Thyroid gland (tissue), 4 donors: Measurements from ENCODE around the gene NPPC. TPM values are rescaled to one million over a fixed set of nuclear protein-coding genes. Genes with fewer than 3 reads are reported as not detected.

Experiments
- DNase-seq, 2 donors: peaks; one replicate each; pipeline ENCODE4 v3.0.0-alpha.2; 2019
- H3K27ac ChIP-seq, 3 donors: fragments of 200-600 bp; sonication (generic); 1 replicate in 2 of 3; 2 replicates in 1 of 3; pipeline ENCODE4 v1.5.1; 2016 to 2019; ENCODE audit warnings: mild to moderate bottlenecking in 1 of 3, moderate library complexity in 1 of 3
- H3K27me3 ChIP-seq: fragments of 200-600 bp; sonication (generic); one replicate; pipeline ENCODE4 v1.5.1; 2019
- H3K36me3 ChIP-seq, 2 donors: fragments of 200-600 bp; sonication (generic); one replicate each; pipeline ENCODE4 v1.5.1; 2016 to 2019
- H3K4me1 ChIP-seq, 2 donors: fragments of 200-600 bp; sonication (generic); one replicate each; pipeline ENCODE4 v1.5.1; 2017 to 2019
- H3K4me3 ChIP-seq, 3 donors: fragments of 200-600 bp; sonication (generic); replicated peaks in 1 of 3; 1 replicate in 2 of 3; 2 replicates in 1 of 3; pipeline ENCODE4 v1.5.1; 2016; ENCODE audit warnings: mild to moderate bottlenecking in 1 of 3
- H3K9me3 ChIP-seq: fragments of 200-600 bp; sonication (generic); one replicate; pipeline ENCODE4 v1.5.1; 2017
- CTCF ChIP-seq, 6 experiments: fragments of 200-600 bp in 3 of 6; fragments of 450-650 bp in 3 of 6; sonication (generic) in 3 of 6; IDR thresholded peaks; one replicate each; pipeline ENCODE4 v1.5.1; 2016 to 2019; ENCODE audit warnings: antibody characterized with exemption in 6 of 6, mild to moderate bottlenecking in 2 of 6, inconsistent platforms in 1 of 6, moderate library complexity in 1 of 6
- POLR2A ChIP-seq, 2 donors: fragments of 450-650 bp; IDR thresholded peaks; one replicate each; pipeline ENCODE4 v1.6.1; 2017; ENCODE audit warnings: antibody characterized with exemption in 2 of 2, mild to moderate bottlenecking in 2 of 2, moderate library complexity in 1 of 2
- WGBS, 2 donors: methylation state at CpG; one replicate each; pipeline ENCODE4 v1.1.5; 2017; 5-methylcytosine and 5-hydroxymethylcytosine counted together
- intact Hi-C: fragments of 100-400 bp; cut with DNase I; formaldehyde crosslinking; loops from one replicate; pipeline ENCODE4 v1.15.1; 2023
- total RNA-seq, 4 donors: library from RNA; depleted of rRNA; stranded (reverse); fragments of >200 nt; gene quantifications; one replicate each; pipeline ENCODE4 v1.2.3, GENCODE V29; 2016

Gene NPPC
- total RNA-seq, 4 donors from 2014 or later, result not detected

- Histone ChIP-seq H3K9me3 (no peaks in the 10 kb centered on the region), H3K4me3 (no peak overlapping the region), H3K27me3 (no peaks in the 10 kb centered on the region), H3K27ac (no peak overlapping the region), H3K36me3 (no peaks in the 10 kb centered on the region), H3K4me1 (peaks cover 14 to 19% of the 10 kb centered on the region in 2 donors)
- no peak for TF ChIP-seq POLR2A (IDR thresholded peaks at IDR 0.05)
- TF ChIP-seq CTCF (IDR thresholded peaks at IDR 0.05), result no peak
- DNase-seq, result no peak
- WGBS, 2 donors, result 54 to 59% methylated on average over 10 to 11 of the region's 11 CpGs
- intact Hi-C loops, result loop anchor here (5.0 to 10.0 kb wide), 3 partner anchors 78 to 595 kb away; partner anchors contain the start of genes CHRND and PRSS56
Measured at GRCh38 chr2:231929961-231930592, 3.9 kb upstream of the NPPC start.

- WGBS, 2 donors, result 81 to 84% methylated on average over 11 of the region's 11 CpGs
- no peaks in the 10 kb centered on the region for H3K27me3 ChIP-seq
- TF ChIP-seq POLR2A (IDR thresholded peaks at IDR 0.05) (no peak), CTCF (IDR thresholded peaks at IDR 0.05) (no peak)
- H3K4me3 ChIP-seq, result no peak overlapping the region
- no peaks in the 10 kb centered on the region for H3K9me3 ChIP-seq
- H3K27ac ChIP-seq, result no peak overlapping the region
- DNase-seq, result no peak
- no peaks in the 10 kb centered on the region for H3K36me3 ChIP-seq
- H3K4me1 ChIP-seq, result peaks cover 14 to 25% of the 10 kb centered on the region in 2 donors
- intact Hi-C loops, result loop anchor here (5.0 to 10.0 kb wide), 3 partner anchors 77 to 596 kb away; partner anchors contain the start of genes CHRND and PRSS56
Measured at GRCh38 chr2:231928901-231929725, 2.9 kb upstream of the NPPC start.

- no peaks in the 10 kb centered on the region for H3K9me3 ChIP-seq
- WGBS, 2 donors, result 72 to 90% methylated on average over 3 to 5 of the region's 5 CpGs
- no peak overlapping the region for H3K27ac ChIP-seq
- TF ChIP-seq POLR2A (IDR thresholded peaks at IDR 0.05) (no peak), CTCF (IDR thresholded peaks at IDR 0.05) (no peak)
- no peak overlapping the region for H3K4me3 ChIP-seq
- no peak for DNase-seq
- no peaks in the 10 kb centered on the region for H3K36me3 ChIP-seq
- no peaks in the 10 kb centered on the region for H3K27me3 ChIP-seq
- intact Hi-C loops, result loop anchor here (5.0 to 10.0 kb wide), 3 partner anchors 76 to 596 kb away; partner anchors contain the start of genes CHRND and PRSS56
- peaks cover 14 to 25% of the 10 kb centered on the region in 2 donors for H3K4me1 ChIP-seq
Measured at GRCh38 chr2:231928481-231928880, 2.3 kb upstream of the NPPC start.

GRCh38 chr2:231927566-231927890, 1.3 kb upstream of the NPPC start:
- TF ChIP-seq CTCF (IDR thresholded peaks at IDR 0.05) (no peak), POLR2A (IDR thresholded peaks at IDR 0.05) (no peak)
- Histone ChIP-seq H3K9me3 (no peaks in the 10 kb centered on the region), H3K4me3 (no peak overlapping the region), H3K27ac (no peak overlapping the region), H3K4me1 (peaks cover 14 to 25% of the 10 kb centered on the region in 2 donors), H3K27me3 (no peaks in the 10 kb centered on the region), H3K36me3 (no peaks in the 10 kb centered on the region)
- no peak for DNase-seq
- intact Hi-C loops, result loop anchor here (5.0 to 10.0 kb wide), 3 partner anchors 75 to 597 kb away; partner anchors contain the start of genes CHRND and PRSS56
- 72% methylated on average over 10 of the region's 10 CpGs for WGBS, 2 donors
